Astrocyte of the spinal cord (primary cell): ENCODE results near the gene KMT2C.
A peak's percentile ranks its signal among the peaks of the same experiment; 100 is the strongest.
"Not testable (repeated sequence)": the region's sequence is repeated elsewhere in the genome, so short reads cannot be mapped to it uniquely, and the experiment has no call there.

Source experiments
- DNase-seq: peaks from one replicate; pipeline ENCODE4 v3.0.0; 2011; ENCODE audit warnings: low read depth, low spot score
- H3K4me3 ChIP-seq: 2 replicates; pipeline ENCODE4 v1.5.1; 2011; ENCODE audit warnings: low read depth, mild to moderate bottlenecking, low read length, moderate library complexity
- CTCF ChIP-seq: IDR thresholded peaks from 2 replicates; pipeline ENCODE4 v1.5.1; 2012; ENCODE audit warnings: low read depth, mild to moderate bottlenecking, low read length, inconsistent platforms
- in situ Hi-C: cut with HindIII; loops from 2 replicates; pipeline ENCODE4 v1.10.0; 2017; ENCODE audit warnings: low sequenced_read_pairs

KMT2C gene

GRCh38 chr7:152236306-152236705, 199.5 kb downstream of the KMT2C start:
- in situ Hi-C loops, DNase-seq, H3K4me3 ChIP-seq: not testable (repeated sequence)

GRCh38 chr7:152234421-152234820, 201.4 kb downstream of the KMT2C start:
- peak; percentile 14 for DNase-seq
- in situ Hi-C loops, H3K4me3 ChIP-seq: not testable (repeated sequence)

- no peak for DNase-seq
- no peak overlapping the region for H3K4me3 ChIP-seq
- no peak for TF ChIP-seq CTCF
- in situ Hi-C loops: no loop called here
Observed at GRCh38 chr7:152231089-152231488, 204.7 kb downstream of the KMT2C start.

GRCh38 chr7:152219556-152219955, 216.2 kb downstream of the KMT2C start:
- DNase-seq, in situ Hi-C loops: not testable (repeated sequence)

GRCh38 chr7:152208766-152209165, 227.0 kb downstream of the KMT2C start:
- in situ Hi-C loops, DNase-seq, H3K4me3 ChIP-seq: not testable (repeated sequence)

More at GRCh38 chr7:152219556-152219955, 216.2 kb downstream of the KMT2C start:
- H3K4me3 ChIP-seq: not testable (repeated sequence)

GRCh38 chr7:152204417-152204816, 231.4 kb downstream of the KMT2C start:
- H3K4me3 ChIP-seq, DNase-seq: not testable (repeated sequence)

GRCh38 chr7:152203095-152203494, 232.7 kb downstream of the KMT2C start:
- in situ Hi-C loops: no loop called here
- no peak overlapping the region for H3K4me3 ChIP-seq
- DNase-seq: no peak
- TF ChIP-seq CTCF: no peak

More at GRCh38 chr7:152204417-152204816, 231.4 kb downstream of the KMT2C start:
- in situ Hi-C loops: not testable (repeated sequence)

- no peak for TF ChIP-seq CTCF
- in situ Hi-C loops: no loop called here
- peak; percentile 29 for DNase-seq
- no peak overlapping the region for H3K4me3 ChIP-seq
Observed at GRCh38 chr7:152202056-152202455, 233.7 kb downstream of the KMT2C start.

GRCh38 chr7:152200395-152200794, 235.4 kb downstream of the KMT2C start:
- H3K4me3 ChIP-seq: no peak overlapping the region
- in situ Hi-C loops: no loop called here
- TF ChIP-seq CTCF: no peak
- no peak for DNase-seq
